WI38 (cell line): ENCODE measurements around the gene SREK1.

Source experiments
- H3K4me3 ChIP-seq: 2 replicates; pipeline ENCODE4 v1.5.1; 2011; ENCODE audit warnings: low read depth, mild to moderate bottlenecking, control low read depth, low read length
- CTCF ChIP-seq: IDR thresholded peaks from 2 replicates; pipeline ENCODE4 v1.5.1; 2012; ENCODE audit warnings: low read depth, mild to moderate bottlenecking, control low read depth, low read length

Gene SREK1

DNA sequence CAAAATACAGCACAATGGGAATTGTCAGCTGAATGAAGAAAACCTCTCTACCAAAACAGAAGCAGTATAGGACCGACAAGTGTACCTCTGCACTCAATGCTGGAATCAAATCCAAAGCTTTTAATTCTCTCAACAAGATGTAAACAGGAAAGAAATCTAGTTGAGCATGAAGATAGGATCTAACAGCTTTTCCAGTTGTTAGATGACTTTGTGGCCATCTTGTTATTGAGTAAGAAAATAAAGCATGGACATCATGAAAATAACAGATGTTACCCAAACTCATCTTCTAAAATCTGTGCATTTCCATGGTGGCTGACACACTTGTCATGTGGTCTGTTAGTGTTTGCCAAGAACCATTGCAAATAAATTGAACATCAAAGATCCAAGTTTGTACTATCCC, 34.7 kb downstream of the SREK1 start:
- TF ChIP-seq CTCF = no peak
- H3K4me3 ChIP-seq = no peak overlapping the region

GRCh38 chr5:66179297-66180051, 35.4 kb downstream of the SREK1 start:
- no peak for TF ChIP-seq CTCF

GRCh38 chr5:66180282-66181155, 36.4 kb downstream of the SREK1 start:
- H3K4me3 ChIP-seq = no peak overlapping the region
- no peak for TF ChIP-seq CTCF

More at GRCh38 chr5:66179297-66180051, 35.4 kb downstream of the SREK1 start:
- no peak overlapping the region for H3K4me3 ChIP-seq

- no peak overlapping the region for H3K4me3 ChIP-seq
- no peak for TF ChIP-seq CTCF
Observed at GRCh38 chr5:66186108-66186507, 42.0 kb downstream of the SREK1 start.

GRCh38 chr5:66193419-66193818, 49.3 kb downstream of the SREK1 start:
- TF ChIP-seq CTCF = no peak
- no peak overlapping the region for H3K4me3 ChIP-seq

- no peak overlapping the region for H3K4me3 ChIP-seq
- TF ChIP-seq CTCF = no peak
Observed at GRCh38 chr5:66197764-66198405, 53.8 kb downstream of the SREK1 start.
